IMR-90 (cell line): ENCODE results near the gene CSNK2B. TPM values are rescaled to one million over a fixed set of nuclear protein-coding genes. Genes with fewer than 3 reads are reported as not detected.

Source experiments
- ATAC-seq: fragments of 200-7000 bp; cut with Tn5 transposase; 2 replicates; pipeline ENCODE4 v1.9.1; 2020; ENCODE audit warnings: low read depth, mild to moderate bottlenecking, moderate library complexity
- BruUV-seq: library from RNA; stranded (reverse); fragments of 400-500 nt; replicated peaks from 2 replicates; lab custom pipeline; 2021; lab: Mats Ljungman, UMichigan
- CTCF ChIA-PET: fragments of 300-600 bp; formaldehyde crosslinking; extraction: SDS; loops from one replicate; lab custom pipeline; 2021; ENCODE audit warnings: antibody characterized with exemption; lab: Yijun Ruan, JAX
- POLR2A ChIA-PET: fragments of 300-600 bp; sonication (Branson Sonifier 250); formaldehyde crosslinking; loops from one replicate; lab custom pipeline; 2022; ENCODE audit warnings: antibody characterized with exemption; ENCODE audit not compliant: unreplicated experiment; lab: Charles Lee
- DNase-seq: peaks from one replicate; pipeline ENCODE4 v3.0.0; 2013
- H2AFZ ChIP-seq: replicated peaks from 2 replicates; pipeline ENCODE3; 2013; ENCODE audit warnings: low read length, mild to moderate bottlenecking; ENCODE audit not compliant: poor library complexity
- H2AK5ac ChIP-seq: 2 replicates; pipeline ENCODE4 v1.6.1; 2013; ENCODE audit warnings: low read depth, low read length, inconsistent platforms
- H2AK9ac ChIP-seq: replicated peaks from 2 replicates; pipeline ENCODE3; 2013; ENCODE audit warnings: mild to moderate bottlenecking, low read depth, low read length, moderate library complexity; ENCODE audit not compliant: poor library complexity
- H2BK120ac ChIP-seq: 2 replicates; pipeline ENCODE4 v1.6.1; 2013; ENCODE audit warnings: low read depth, low read length, inconsistent platforms
- H2BK15ac ChIP-seq: 3 replicates; pipeline ENCODE4 v1.6.1; 2013; ENCODE audit warnings: low read depth, low read length, inconsistent platforms
- H2BK20ac ChIP-seq: 2 replicates; pipeline ENCODE4 v1.6.1; 2013; ENCODE audit warnings: low read depth, mild to moderate bottlenecking, inconsistent platforms, low read length, moderate library complexity
- H2BK5ac ChIP-seq: 2 replicates; pipeline ENCODE4 v1.6.1; 2013; ENCODE audit warnings: mild to moderate bottlenecking, low read depth, low read length, inconsistent platforms; ENCODE audit not compliant: poor library complexity, severe bottlenecking
- H3K14ac ChIP-seq: replicated peaks from 2 replicates; pipeline ENCODE4 v1.6.1; 2013; ENCODE audit warnings: low read depth, low read length, inconsistent platforms
- H3K18ac ChIP-seq: 2 replicates; pipeline ENCODE4 v1.6.1; 2013; ENCODE audit warnings: low read depth, low read length, control low read depth
- H3K23ac ChIP-seq: 2 replicates; pipeline ENCODE4 v1.6.1; 2013; ENCODE audit warnings: low read depth, low read length, inconsistent platforms
- H3K27ac ChIP-seq: 2 replicates; pipeline ENCODE4 v1.5.1; 2013; ENCODE audit warnings: mild to moderate bottlenecking, control low read depth, low read length; ENCODE audit not compliant: insufficient read depth
- H3K27me3 ChIP-seq: 2 replicates; pipeline ENCODE4 v1.6.1; 2013; ENCODE audit warnings: low read length; ENCODE audit not compliant: control insufficient read depth, insufficient read depth
- H3K36me3 ChIP-seq: 2 replicates; pipeline ENCODE4 v1.6.1; 2013; ENCODE audit warnings: low read length, mixed read lengths; ENCODE audit not compliant: control insufficient read depth, insufficient read depth
- H3K4ac ChIP-seq: 2 replicates; pipeline ENCODE4 v1.6.1; 2013; ENCODE audit warnings: low read depth, low read length, inconsistent platforms
- H3K4me1 ChIP-seq: 2 replicates; pipeline ENCODE4 v1.6.1; 2013; ENCODE audit warnings: low read length, mixed read lengths; ENCODE audit not compliant: control insufficient read depth, insufficient read depth
- H3K4me2 ChIP-seq: 2 replicates; pipeline ENCODE4 v1.6.1; 2013; ENCODE audit warnings: low read depth, mild to moderate bottlenecking, control low read depth, low read length, moderate library complexity
- H3K4me3 ChIP-seq: 2 replicates; pipeline ENCODE4 v1.5.1; 2013; ENCODE audit warnings: low read depth, mild to moderate bottlenecking, control low read depth, low read length, moderate library complexity; ENCODE audit not compliant: insufficient read depth
- H3K56ac ChIP-seq: 2 replicates; pipeline ENCODE4 v1.6.1; 2013; ENCODE audit warnings: low read length, inconsistent platforms; ENCODE audit not compliant: insufficient read depth; ENCODE audit errors: extremely low read depth
- H3K79me1 ChIP-seq, 2 experiments: 2 replicates each; pipeline ENCODE4 v1.6.1; 2013; ENCODE audit warnings: low read length in 2 of 2, inconsistent platforms in 1 of 2, low read depth in 1 of 2
- H3K9ac ChIP-seq: 2 replicates; pipeline ENCODE4 v1.6.1; 2013; ENCODE audit warnings: low read depth, low read length, control low read depth
- H3K9me1 ChIP-seq: 2 replicates; pipeline ENCODE4 v1.6.1; 2013; ENCODE audit warnings: low read length, inconsistent platforms; ENCODE audit not compliant: insufficient read depth
- H3K9me3 ChIP-seq: 2 replicates; pipeline ENCODE4 v1.6.1; 2013; ENCODE audit warnings: low read length; ENCODE audit not compliant: control insufficient read depth, insufficient read depth
- H4K20me1 ChIP-seq: 2 replicates; pipeline ENCODE4 v1.6.1; 2013; ENCODE audit warnings: low read length, inconsistent platforms; ENCODE audit not compliant: insufficient read depth
- H4K5ac ChIP-seq: 2 replicates; pipeline ENCODE4 v1.6.1; 2013; ENCODE audit warnings: mild to moderate bottlenecking, low read depth, low read length, control low read depth
- H4K8ac ChIP-seq, 2 experiments: 2 replicates each; pipeline ENCODE4 v1.6.1; 2013; ENCODE audit warnings: low read depth in 2 of 2, low read length in 2 of 2, control low read depth in 1 of 2, inconsistent platforms in 1 of 2
- H4K91ac ChIP-seq: 2 replicates; pipeline ENCODE4 v1.6.1; 2013; ENCODE audit warnings: low read depth, low read length, inconsistent platforms; ENCODE audit not compliant: insufficient read depth
- MXI1 ChIP-seq: IDR thresholded peaks from 2 replicates; pipeline ENCODE4 v1.6.1; 2012; ENCODE audit warnings: low read depth, mild to moderate bottlenecking, low read length, moderate library complexity, borderline replicate concordance
- NFE2L2 ChIP-seq: fragments of 150-350 bp; IDR thresholded peaks from 2 replicates; pipeline ENCODE4 v1.6.1; 2016; ENCODE audit warnings: low read depth, mild to moderate bottlenecking, low read length
- WGBS, 2 experiments: methylation state at CpG; one replicate each; pipeline versions ENCODE4 v1.1.5 to v1.1.7; 2013; ENCODE audit warnings: missing lambda C conversion rate in 2 of 2; ENCODE audit not compliant: insufficient read length in 1 of 2; ENCODE audit errors: extremely low coverage in 2 of 2; 5-methylcytosine and 5-hydroxymethylcytosine counted together
- dilution Hi-C: fragments of 300-500 bp; cut with HindIII; formaldehyde crosslinking; loops from one replicate; pipeline ENCODE4 v1.14.3; 2018; ENCODE audit warnings: low sequenced_read_pairs; ENCODE audit not compliant: unreplicated experiment
- in situ Hi-C: fragments of 300-500 bp; cut with MboI; formaldehyde crosslinking; loops from 3 replicates; pipeline ENCODE4 v1.14.3; 2019; ENCODE audit warnings: low sequenced_read_pairs, inconsistent platforms, mixed read lengths
- intact Hi-C: fragments of 100-400 bp; cut with micrococcal nuclease; formaldehyde crosslinking; loops from 2 replicates; pipeline ENCODE4 v1.10.0; 2022
- polyA plus RNA-seq, 3 experiments: library from polyadenylated mRNA; depleted of rRNA; stranded (reverse); fragments of >200 nt; gene quantifications; 2 replicates each; pipeline ENCODE4 v1.2.3, GENCODE V29; 2012; ENCODE audit warnings: low replicate concordance in 1 of 3
- total RNA-seq: library from RNA; depleted of rRNA; stranded (reverse); fragments of >200 nt; gene quantifications from 2 replicates; pipeline ENCODE4 v1.2.3, GENCODE V29; 2012

Gene CSNK2B
- total and polyA plus RNA-seq, 2 of the 4 experiments (the other 2 are of a cell fraction): 194 to 240 TPM

DNA sequence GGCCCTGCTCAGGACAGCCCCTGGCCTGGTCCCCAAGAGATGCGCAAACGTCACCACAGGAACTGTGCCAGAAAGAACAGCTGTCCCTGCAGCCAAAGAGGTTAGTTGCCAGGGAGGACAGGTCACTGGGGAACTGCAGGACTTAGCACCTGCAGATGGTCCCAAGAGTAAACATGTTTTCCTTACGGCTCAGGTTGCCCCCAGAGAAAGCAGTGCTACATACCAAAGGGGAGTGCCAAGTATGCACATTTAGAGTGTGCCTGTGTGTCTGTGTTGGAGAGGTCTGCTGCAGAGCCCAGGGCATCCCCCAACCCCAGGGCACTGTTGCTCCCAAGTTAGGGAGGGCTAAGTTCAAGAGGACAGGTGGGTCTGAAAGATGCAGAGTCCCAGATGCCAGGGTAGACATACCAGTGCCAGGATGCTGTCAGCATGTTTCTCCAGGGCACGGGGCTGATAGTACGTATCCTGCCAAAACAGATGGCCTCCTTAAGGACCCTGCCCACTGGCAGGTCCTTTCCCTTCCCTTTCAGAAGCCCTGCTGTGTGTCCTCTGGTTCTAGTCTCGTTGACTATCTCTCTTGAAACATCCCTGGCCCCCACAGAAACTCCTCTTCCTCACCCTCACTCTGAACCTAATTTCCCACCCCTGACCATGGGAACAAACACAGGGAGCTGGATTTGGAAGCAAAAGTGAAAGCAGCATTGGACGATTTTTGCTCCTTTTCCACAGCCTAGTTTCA lies 36.0 kb downstream of the CSNK2B start:
- Histone ChIP-seq H3K27ac (peak overlapping the region; percentile 82), H3K56ac (peak overlapping the region; percentile 77), H3K9ac (peak overlapping the region; percentile 77), H3K4me1 (peaks cover 6% of the 10 kb centered on the region), H4K91ac (peak overlapping the region; percentile 15; the same call in 1 of the 2 replicates), H3K14ac (peak overlapping the region; percentile 88), H2BK5ac (peak overlapping the region; percentile 79), H3K23ac (peak overlapping the region; percentile 78), H2BK20ac (no peak overlapping the region), H4K5ac (no peak overlapping the region; the same call in 1 of the 2 replicates), H2AK5ac (peak overlapping the region; percentile 70; the same call in 1 of the 2 replicates), H3K9me1 (peaks cover 10% of the 10 kb centered on the region), H3K4me2 (peak overlapping the region; percentile 97), H4K20me1 (0 out of 2 replicates have a peak, but pooled peaks cover 11% of the 10 kb centered on the region), H2AFZ (peak overlapping the region; percentile 39), H3K36me3 (peaks cover 13% of the 10 kb centered on the region), H2BK15ac (no peak overlapping the region), H2BK120ac (no peak overlapping the region; the same call in 1 of the 2 replicates), H3K4ac (peak overlapping the region; percentile 70), H3K18ac (peak overlapping the region; percentile 10; the same call in 1 of the 2 replicates), H3K9me3 (no peaks in the 10 kb centered on the region), H4K8ac (peak overlapping the region; percentile 43 to 53; a peak in 2 of 4 replicates), H2AK9ac (peak overlapping the region; percentile 55), H3K79me1 (peaks cover 21 to 44% of the 10 kb centered on the region in 2 experiments), H3K27me3 (no peaks in the 10 kb centered on the region), H3K4me3 (peak overlapping the region; percentile 67)
- BruUV-seq: no TSS peak
- WGBS, 2 experiments: 44% methylated on average over 3 of the region's 7 CpGs; no CpG with 5 or more reads in 1 of the 2 experiments
- intact Hi-C loops: loop anchor here (2.0 kb wide), 2 partner anchors 29 to 129 kb away; no protein-coding TSS in a partner anchor
- peak; percentile 41 for DNase-seq
- peak; percentile 6; the same call in 1 of the 2 replicates for ATAC-seq
- TF ChIP-seq NFE2L2 (no peak), MXI1 (peak; percentile 71; the same call in 1 of the 2 replicates)
- POLR2A ChIA-PET: interaction anchor here (0.9 kb wide), 1 partner anchor 28 kb away, joined by 3 read pairs; no protein-coding TSS in a partner anchor
- CTCF ChIA-PET: interaction anchor here (1.1 kb wide), 1 partner anchor 12 kb away, joined by 3 read pairs; no protein-coding TSS in a partner anchor
- in situ Hi-C loops: no loop called here
- dilution Hi-C loops: no loop called here
